Hematopoietic multipotent progenitor cell treated with erythropoietin and hydrocortisone succinate and interleukin-3 and kit ligand, for 15 days (in vitro differentiated cells): ENCODE results near the gene SDF4.
"Not testable (repeated sequence)": the region's sequence is repeated elsewhere in the genome, so short reads cannot be mapped to it uniquely, and the experiment has no call there.

Source experiments
- DNase-seq: peaks from one replicate; pipeline ENCODE4 v3.0.0-alpha.2; 2015; ENCODE audit warnings: low spot score

Gene SDF4

GRCh38 chr1:1177452-1178206, 54.2 kb downstream of the SDF4 start:
- DNase-seq: no peak

GRCh38 chr1:1176931-1177330, 54.9 kb downstream of the SDF4 start:
- DNase-seq: no peak

GRCh38 chr1:1176063-1176761, 55.6 kb downstream of the SDF4 start:
- DNase-seq: not testable (repeated sequence)

DNA sequence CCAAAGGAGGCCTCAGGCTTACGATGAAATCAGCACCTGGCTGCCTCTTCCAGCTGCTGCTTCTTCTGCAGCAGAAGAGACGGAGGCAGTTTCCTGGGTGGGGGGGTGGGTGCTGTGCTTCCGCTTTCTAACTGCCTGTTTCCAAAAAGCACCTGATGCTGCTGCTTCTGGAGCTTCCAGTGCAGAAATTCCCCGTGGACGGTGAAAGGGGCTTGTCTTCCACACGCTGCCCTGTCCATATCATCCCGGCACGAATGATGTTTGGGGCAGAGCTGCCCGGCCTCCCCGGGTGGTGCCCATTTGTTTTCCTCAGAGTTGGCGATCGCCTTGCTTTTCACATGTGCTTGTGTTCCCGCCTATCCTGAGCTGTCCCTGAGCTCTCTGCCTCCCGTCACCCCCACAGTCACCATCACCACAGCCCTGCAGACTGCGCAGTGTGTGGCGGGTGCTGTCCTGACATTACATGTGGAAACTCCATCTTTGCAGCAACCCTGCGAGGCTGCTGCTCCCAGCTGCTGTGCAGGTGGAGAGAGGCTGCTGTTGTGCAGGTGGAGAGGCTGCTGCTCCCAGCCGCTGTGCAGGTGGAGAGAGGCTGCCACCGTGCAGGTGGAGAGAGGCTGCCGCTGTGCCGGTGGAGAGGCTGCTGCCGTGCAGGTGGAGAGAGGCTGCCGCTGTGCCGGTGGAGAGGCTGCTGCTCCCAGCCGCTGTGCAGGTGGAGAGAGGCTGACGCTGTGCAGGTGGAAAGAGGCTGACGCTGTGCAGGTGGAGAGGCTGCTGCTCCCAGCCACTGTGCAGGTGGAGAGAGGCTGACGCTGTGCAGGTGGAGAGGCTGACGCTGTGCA, 56.4 kb downstream of the SDF4 start:
- DNase-seq: no peak

DNA sequence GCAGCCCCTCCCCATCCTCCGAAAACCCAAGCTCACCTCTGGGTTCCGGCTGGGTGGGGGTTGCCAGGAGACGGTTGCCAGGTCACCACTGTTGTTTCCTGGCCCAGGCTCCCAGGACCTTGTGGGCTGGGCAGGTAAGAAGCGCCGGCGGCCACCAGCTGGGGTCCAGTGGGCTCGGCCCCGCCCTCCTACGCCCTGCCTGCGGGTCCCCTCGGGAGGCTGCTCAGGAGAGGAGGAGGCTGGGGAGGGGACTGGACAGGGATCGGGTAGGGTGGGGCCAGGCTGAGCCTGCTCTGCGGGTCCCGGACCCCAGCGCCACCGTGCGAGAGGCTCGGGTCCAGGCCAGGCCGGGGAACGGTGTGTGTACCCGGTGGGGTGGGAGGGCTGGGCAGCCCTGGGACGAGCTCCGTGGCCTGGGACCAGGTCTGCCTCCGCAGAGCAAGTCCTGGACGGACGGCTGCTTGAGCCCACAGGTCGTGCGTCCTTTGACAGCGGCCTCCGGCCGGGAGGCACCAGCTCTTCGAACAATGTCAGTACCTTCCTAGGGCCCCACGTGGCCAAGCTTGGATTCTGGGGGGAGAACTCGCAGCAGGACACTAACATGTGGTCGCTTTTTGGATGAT, 57.9 kb downstream of the SDF4 start, which contains the start of gene TTLL10:
Gene TTLL10 (plus strand): TSS at position 88 of the 623 bp plus-strand sequence. CDS start 5,336 bp downstream, outside the sequence.
- no peak for DNase-seq

- no peak for DNase-seq
Measured at GRCh38 chr1:1173061-1173792, 58.6 kb downstream of the SDF4 start.

DNA sequence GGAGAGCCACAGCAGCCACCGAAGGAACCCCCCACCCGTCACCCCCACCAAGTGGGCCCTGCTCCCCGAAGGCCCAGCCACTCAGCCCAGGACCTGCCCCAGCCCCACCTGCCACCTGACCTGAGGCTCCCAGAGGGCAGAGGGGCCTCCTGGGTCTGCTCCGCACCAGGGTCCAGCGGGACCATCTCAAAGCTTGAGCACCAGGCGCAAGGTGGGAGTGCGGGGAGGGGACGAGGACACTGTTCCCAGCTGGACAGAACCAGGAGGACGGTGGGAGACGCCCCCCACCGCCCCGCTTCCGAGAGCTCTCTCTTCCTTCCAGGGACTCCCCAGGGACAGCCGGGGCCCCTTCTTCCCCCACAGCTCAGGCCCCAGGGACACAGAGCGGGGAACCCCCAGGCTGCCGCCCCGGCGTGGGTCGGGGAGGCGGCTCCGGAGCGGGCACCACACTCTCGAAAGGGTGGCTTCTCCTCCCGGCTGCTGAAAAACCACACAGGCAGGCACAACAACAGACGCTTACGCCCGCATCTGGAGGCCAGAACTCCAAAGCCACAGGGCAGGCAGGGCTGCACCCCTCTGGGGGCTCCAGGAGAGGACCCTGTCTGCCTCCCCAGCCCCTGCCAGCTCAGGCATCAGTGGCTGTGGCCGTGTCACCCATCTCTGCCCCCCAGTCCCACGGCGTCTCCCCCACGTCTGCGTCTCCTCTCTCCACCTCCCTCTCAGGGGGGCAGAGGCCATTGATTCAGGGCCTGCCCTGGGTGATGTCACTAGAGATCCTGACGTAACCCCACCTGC, 60.1 kb downstream of the SDF4 start:
- no peak for DNase-seq

DNA sequence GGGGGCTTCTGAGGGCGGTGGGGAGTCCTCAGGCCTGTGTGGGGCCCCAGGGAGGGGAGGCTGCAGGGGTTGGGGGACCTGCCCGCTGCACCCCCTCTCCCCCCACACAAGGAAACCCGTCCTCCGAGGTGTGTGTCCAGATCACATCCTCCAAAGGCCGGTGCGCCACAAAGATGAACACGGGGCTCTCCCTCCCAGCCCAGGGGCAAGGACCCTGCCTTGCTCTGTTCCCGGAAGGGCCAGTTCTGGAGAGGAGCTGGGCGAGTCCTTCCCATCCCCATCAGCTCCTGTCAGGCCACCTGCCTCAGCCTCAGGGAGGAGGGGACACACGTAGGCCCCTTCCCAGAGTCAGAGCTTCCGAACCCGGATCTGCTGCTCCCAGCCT, 60.6 kb downstream of the SDF4 start:
- DNase-seq: no peak

- no peak for DNase-seq
Measured at GRCh38 chr1:1170215-1171091, 61.3 kb downstream of the SDF4 start.

- DNase-seq: no peak
Measured at GRCh38 chr1:1169429-1170214, 62.2 kb downstream of the SDF4 start.

DNA sequence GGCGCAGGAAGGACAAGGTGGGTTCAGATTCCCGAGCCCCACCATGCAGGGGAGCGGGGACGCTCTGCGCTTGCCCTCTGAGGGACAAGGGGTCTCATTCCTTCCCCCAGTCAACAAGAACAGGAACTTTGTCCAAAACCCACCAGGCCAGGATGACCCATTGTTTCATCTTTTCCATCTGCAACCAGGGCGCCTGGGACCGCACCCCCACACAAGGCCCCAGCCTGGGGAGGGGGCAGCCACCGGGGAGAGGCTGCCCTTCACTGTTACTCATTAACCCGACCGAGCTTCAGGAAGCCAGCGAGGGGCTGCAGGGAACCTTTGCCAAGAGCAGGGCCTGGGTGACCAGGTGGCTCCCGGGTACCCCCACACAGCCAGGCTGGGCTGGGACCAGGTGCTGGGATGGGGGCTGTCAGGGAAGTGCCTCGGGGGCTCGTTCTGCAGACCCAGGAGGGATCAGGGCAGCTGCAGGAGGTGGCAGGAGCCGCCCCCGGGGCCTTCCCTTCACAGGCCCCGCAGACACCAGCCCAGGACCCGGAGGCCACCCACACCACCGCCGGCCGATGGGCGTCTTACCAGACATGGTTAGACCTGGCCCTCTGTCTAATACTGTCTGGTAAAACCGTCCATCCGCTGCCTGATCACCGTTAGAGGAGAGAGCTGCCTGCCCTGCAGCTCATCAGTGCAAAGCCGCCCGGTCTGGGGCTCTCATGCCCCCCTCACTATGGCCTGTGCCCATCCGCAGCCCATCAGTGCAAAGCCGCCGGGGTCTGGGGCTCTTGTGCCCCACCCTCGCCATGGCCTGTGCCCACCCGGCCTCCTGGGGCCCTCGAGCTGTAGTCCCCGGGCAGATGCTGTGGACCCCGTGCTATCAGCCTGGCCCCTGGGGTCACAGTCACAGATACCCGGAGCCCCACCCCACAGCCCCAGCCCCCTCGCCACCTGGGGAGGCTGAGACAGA, 63.1 kb downstream of the SDF4 start:
- DNase-seq: no peak

- no peak for DNase-seq
Measured at GRCh38 chr1:1167841-1168450, 63.9 kb downstream of the SDF4 start.

DNA sequence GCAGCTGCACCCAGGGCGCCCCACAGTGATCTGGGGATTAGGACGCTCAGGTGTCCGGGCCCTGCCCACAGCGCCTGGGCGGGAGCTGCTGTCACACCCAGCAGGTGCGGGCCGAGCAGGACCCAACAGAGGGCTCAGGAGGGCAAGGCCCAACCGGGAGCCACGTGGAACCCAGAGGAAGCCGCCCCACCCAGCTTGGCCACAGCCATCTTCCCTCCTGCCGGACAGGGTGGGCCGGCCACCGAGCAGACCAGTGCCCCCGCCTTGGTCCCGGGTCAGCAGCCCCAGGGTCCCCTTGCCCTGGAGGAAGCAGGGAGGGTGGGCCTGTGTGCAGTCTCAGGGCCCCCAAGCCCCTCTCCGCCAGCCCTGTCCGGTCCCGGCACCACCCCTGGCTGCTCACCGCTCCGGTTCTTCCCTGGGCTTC, 64.4 kb downstream of the SDF4 start:
- DNase-seq: no peak
